Measurements from ENCODE around the gene IFT88. TPM values are rescaled to one million over a fixed set of nuclear protein-coding genes. Genes with fewer than 3 reads are reported as not detected.
"Not testable (repeated sequence)": the region's sequence is repeated elsewhere in the genome, so short reads cannot be mapped to it uniquely, and the experiment has no call there.

IFT88 gene
- total RNA-seq, 1 donor from 2014 or later = 28.8 TPM

GRCh38 chr13:20679879-20680278, 112.9 kb downstream of the IFT88 start:
- Mint-ChIP-seq H3K36me3 (peaks cover 11% of the 10 kb centered on the region), H3K27me3 (ENCODE audit: low read depth) (no peaks in the 10 kb centered on the region), H3K4me3 (no peak overlapping the region), H3K9me3 (no peaks in the 10 kb centered on the region), H3K27ac (no peak overlapping the region), H3K4me1 (peaks cover 23% of the 10 kb centered on the region)
- no peak for DNase-seq (ENCODE audit: low spot score in 2 of 2, unreplicated experiment in 2 of 2)
- TF ChIP-seq, protein P1, sequence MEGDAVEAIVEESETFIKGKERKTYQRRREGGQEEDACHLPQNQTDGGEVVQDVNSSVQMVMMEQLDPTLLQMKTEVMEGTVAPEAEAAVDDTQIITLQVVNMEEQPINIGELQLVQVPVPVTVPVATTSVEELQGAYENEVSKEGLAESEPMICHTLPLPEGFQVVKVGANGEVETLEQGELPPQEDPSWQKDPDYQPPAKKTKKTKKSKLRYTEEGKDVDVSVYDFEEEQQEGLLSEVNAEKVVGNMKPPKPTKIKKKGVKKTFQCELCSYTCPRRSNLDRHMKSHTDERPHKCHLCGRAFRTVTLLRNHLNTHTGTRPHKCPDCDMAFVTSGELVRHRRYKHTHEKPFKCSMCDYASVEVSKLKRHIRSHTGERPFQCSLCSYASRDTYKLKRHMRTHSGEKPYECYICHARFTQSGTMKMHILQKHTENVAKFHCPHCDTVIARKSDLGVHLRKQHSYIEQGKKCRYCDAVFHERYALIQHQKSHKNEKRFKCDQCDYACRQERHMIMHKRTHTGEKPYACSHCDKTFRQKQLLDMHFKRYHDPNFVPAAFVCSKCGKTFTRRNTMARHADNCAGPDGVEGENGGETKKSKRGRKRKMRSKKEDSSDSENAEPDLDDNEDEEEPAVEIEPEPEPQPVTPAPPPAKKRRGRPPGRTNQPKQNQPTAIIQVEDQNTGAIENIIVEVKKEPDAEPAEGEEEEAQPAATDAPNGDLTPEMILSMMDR (IDR thresholded peaks at IDR 0.05; ENCODE audit: unreplicated experiment) = no peak

GRCh38 chr13:20680416-20681080, 113.6 kb downstream of the IFT88 start:
- H3K27ac Mint-ChIP-seq = no peak overlapping the region
- H3K4me3 Mint-ChIP-seq = no peak overlapping the region
- no peaks in the 10 kb centered on the region for H3K27me3 Mint-ChIP-seq (ENCODE audit: low read depth)
- H3K4me1 Mint-ChIP-seq = peaks cover 23% of the 10 kb centered on the region
- DNase-seq (ENCODE audit: low spot score in 2 of 2, unreplicated experiment in 2 of 2) = no peak
- TF ChIP-seq, protein P1 (IDR thresholded peaks at IDR 0.05; ENCODE audit: unreplicated experiment) = no peak
- no peaks in the 10 kb centered on the region for H3K9me3 Mint-ChIP-seq
- H3K36me3 Mint-ChIP-seq = peaks cover 11% of the 10 kb centered on the region

DNA sequence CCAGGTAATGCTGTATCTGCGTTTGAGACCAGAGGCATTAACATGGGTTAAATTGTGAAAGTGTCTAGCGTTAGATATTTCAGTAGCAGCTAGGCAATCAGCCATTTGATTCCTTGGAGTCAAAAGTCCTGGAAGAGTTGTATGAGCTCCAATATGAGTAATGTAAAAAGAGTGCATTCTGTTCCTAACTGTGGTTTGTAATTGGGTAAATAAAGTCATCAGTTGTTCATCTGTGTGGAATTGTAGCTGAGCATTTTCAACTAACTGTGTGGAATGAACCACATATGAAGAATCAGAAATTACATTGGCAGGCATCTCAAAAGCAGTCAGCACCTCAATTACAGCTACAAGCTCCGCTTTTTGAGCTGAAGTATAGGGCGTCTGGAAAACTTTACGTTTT, 114.5 kb downstream of the IFT88 start:
- H3K4me3 Mint-ChIP-seq; DNase-seq (ENCODE audit: low spot score in 2 of 2, unreplicated experiment in 2 of 2); H3K27ac Mint-ChIP-seq; H3K9me3 Mint-ChIP-seq; H3K27me3 Mint-ChIP-seq (ENCODE audit: low read depth): not testable (repeated sequence)
- Mint-ChIP-seq H3K4me1 (peaks cover 23% of the 10 kb centered on the region), H3K36me3 (peaks cover 11% of the 10 kb centered on the region)

DNA sequence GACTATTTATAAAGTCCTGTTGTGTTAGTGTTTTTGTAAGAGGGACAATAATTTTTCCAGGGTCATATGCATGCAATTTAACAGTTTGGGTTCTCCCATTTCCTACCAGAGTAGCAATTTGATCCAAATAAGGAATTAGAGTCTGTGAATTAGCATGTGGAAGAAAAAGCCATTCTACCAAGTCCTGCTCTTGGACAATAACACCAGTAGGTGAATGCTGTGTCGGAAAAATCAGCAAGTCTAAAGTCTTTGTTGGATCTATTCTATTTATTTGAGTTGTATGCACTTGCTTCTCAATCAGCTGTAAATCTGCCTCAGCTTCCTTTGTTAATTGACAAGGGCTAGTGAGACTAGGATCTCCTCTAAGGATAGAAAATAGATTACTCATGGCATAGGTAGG, 115.1 kb downstream of the IFT88 start:
- no peak for DNase-seq (ENCODE audit: low spot score in 2 of 2, unreplicated experiment in 2 of 2)
- Mint-ChIP-seq H3K27ac (no peak overlapping the region), H3K4me1 (peaks cover 27% of the 10 kb centered on the region), H3K4me3 (no peak overlapping the region), H3K9me3 (no peaks in the 10 kb centered on the region), H3K27me3 (ENCODE audit: low read depth) (no peaks in the 10 kb centered on the region), H3K36me3 (peaks cover 9% of the 10 kb centered on the region)
- TF ChIP-seq, protein P1 (IDR thresholded peaks at IDR 0.05; ENCODE audit: unreplicated experiment) = no peak

- H3K4me3 Mint-ChIP-seq = no peak overlapping the region
- H3K4me1 Mint-ChIP-seq = peaks cover 20% of the 10 kb centered on the region
- TF ChIP-seq, protein P1 (IDR thresholded peaks at IDR 0.05; ENCODE audit: unreplicated experiment) = no peak
- peaks cover 9% of the 10 kb centered on the region for H3K36me3 Mint-ChIP-seq
- DNase-seq (ENCODE audit: low spot score in 2 of 2, unreplicated experiment in 2 of 2) = no peak
- no peaks in the 10 kb centered on the region for H3K9me3 Mint-ChIP-seq
- no peak overlapping the region for H3K27ac Mint-ChIP-seq
- no peaks in the 10 kb centered on the region for H3K27me3 Mint-ChIP-seq (ENCODE audit: low read depth)
These were observed 117.1 kb downstream of the IFT88 start for GRCh38 chr13:20684041-20684440.

- H3K4me1 Mint-ChIP-seq = peaks cover 16% of the 10 kb centered on the region
- no peak overlapping the region for H3K4me3 Mint-ChIP-seq
- TF ChIP-seq, protein P1 (IDR thresholded peaks at IDR 0.05; ENCODE audit: unreplicated experiment) = no peak
- peaks cover 9% of the 10 kb centered on the region for H3K36me3 Mint-ChIP-seq
- no peak for DNase-seq (ENCODE audit: low spot score in 2 of 2, unreplicated experiment in 2 of 2)
- H3K27me3 Mint-ChIP-seq (ENCODE audit: low read depth) = no peaks in the 10 kb centered on the region
- no peak overlapping the region for H3K27ac Mint-ChIP-seq
- no peaks in the 10 kb centered on the region for H3K9me3 Mint-ChIP-seq
These were observed 117.6 kb downstream of the IFT88 start for GRCh38 chr13:20684546-20684945.
